Astrocyte (in vitro differentiated cells and primary cell): ENCODE results near the gene KDM1B. TPM values are rescaled to one million over a fixed set of nuclear protein-coding genes. Genes with fewer than 3 reads are reported as not detected.
A peak's percentile ranks its signal among the peaks of the same experiment; 100 is the strongest.

Experiments
- DNase-seq: peaks from one replicate; pipeline ENCODE4 v3.0.0-alpha.2; 2010; ENCODE audit warnings: low read depth
- FAIRE-seq: peaks from 2 replicates; lab custom pipeline; 2011; peaks lifted over from hg19 to GRCh38; lab: Jason Lieb, UNC
- H2AFZ ChIP-seq: 2 replicates; pipeline ENCODE4 v1.6.0; 2012; ENCODE audit warnings: low read depth, low read length, inconsistent platforms
- H3K27ac ChIP-seq: 2 replicates; pipeline ENCODE4 v1.5.1; 2011; ENCODE audit warnings: low read depth, low read length, inconsistent platforms
- H3K27me3 ChIP-seq: 2 replicates; pipeline ENCODE4 v1.6.0; 2011; ENCODE audit warnings: low read length, inconsistent platforms; ENCODE audit not compliant: insufficient read depth
- H3K36me3 ChIP-seq: 2 replicates; pipeline ENCODE4 v1.5.1; 2011; ENCODE audit warnings: low read length, inconsistent platforms; ENCODE audit not compliant: insufficient read depth
- H3K4me1 ChIP-seq: 2 replicates; pipeline ENCODE4 v1.5.1; 2011; ENCODE audit warnings: low read length, inconsistent platforms; ENCODE audit not compliant: insufficient read depth
- H3K4me2 ChIP-seq: 2 replicates; pipeline ENCODE4 v1.6.0; 2012; ENCODE audit warnings: low read length, inconsistent platforms
- H3K4me3 ChIP-seq: 2 replicates; pipeline ENCODE4 v1.5.1; 2011; ENCODE audit warnings: low read depth, mild to moderate bottlenecking, low read length, inconsistent platforms; ENCODE audit not compliant: insufficient read depth
- H3K79me2 ChIP-seq: 2 replicates; pipeline ENCODE4 v1.6.0; 2012; ENCODE audit warnings: mild to moderate bottlenecking, low read length, inconsistent platforms; ENCODE audit not compliant: insufficient read depth
- H3K9ac ChIP-seq: 2 replicates; pipeline ENCODE4 v1.6.0; 2012; ENCODE audit warnings: mild to moderate bottlenecking, low read length, inconsistent platforms
- H3K9me3 ChIP-seq: 2 replicates; pipeline ENCODE4 v1.5.1; 2012; ENCODE audit warnings: low read depth, mild to moderate bottlenecking, low read length, inconsistent platforms; ENCODE audit not compliant: insufficient read depth
- H4K20me1 ChIP-seq: 2 replicates; pipeline ENCODE4 v1.6.0; 2012; ENCODE audit warnings: low read length, inconsistent platforms; ENCODE audit not compliant: insufficient read depth
- H3K27ac Mint-ChIP-seq: one replicate; pipeline ENCODE4 v1.8.0; 2021; ENCODE audit warnings: mild to moderate bottlenecking, mixed read lengths; ENCODE audit not compliant: unreplicated experiment
- H3K27me3 Mint-ChIP-seq: one replicate; pipeline ENCODE4 v1.8.0; 2021; ENCODE audit warnings: low read depth, mixed read lengths; ENCODE audit not compliant: unreplicated experiment
- H3K36me3 Mint-ChIP-seq: one replicate; pipeline ENCODE4 v1.8.0; 2021; ENCODE audit warnings: low read depth, mixed read lengths; ENCODE audit not compliant: unreplicated experiment
- H3K4me1 Mint-ChIP-seq: one replicate; pipeline ENCODE4 v1.8.0; 2021; ENCODE audit warnings: low read depth, mixed read lengths; ENCODE audit not compliant: unreplicated experiment
- H3K4me3 Mint-ChIP-seq: one replicate; pipeline ENCODE4 v1.8.0; 2021; ENCODE audit warnings: mild to moderate bottlenecking, moderate library complexity, mixed read lengths; ENCODE audit not compliant: unreplicated experiment
- H3K9me3 Mint-ChIP-seq: one replicate; pipeline ENCODE4 v1.8.0; 2021; ENCODE audit warnings: mild to moderate bottlenecking, mixed read lengths; ENCODE audit not compliant: unreplicated experiment
- EZH2 ChIP-seq: IDR thresholded peaks from 2 replicates; pipeline ENCODE4 v1.6.1; 2012; ENCODE audit warnings: mild to moderate bottlenecking, low read length, inconsistent platforms; ENCODE audit not compliant: insufficient read depth
- total RNA-seq: library from RNA; stranded (reverse); gene quantifications from 2 replicates; pipeline ENCODE4 v1.2.1, GENCODE V29; 2021
- TF ChIP-seq, protein P1 (sequence below): IDR thresholded peaks from 2 replicates; pipeline ENCODE4 v1.5.1; 2011; ENCODE audit warnings: low read depth, mild to moderate bottlenecking, inconsistent platforms, low read length, moderate library complexity; ENCODE audit not compliant: insufficient read depth

Gene KDM1B
- total RNA-seq, 1 donor from 2014 or later = 16.5 TPM

- TF ChIP-seq, protein P1, sequence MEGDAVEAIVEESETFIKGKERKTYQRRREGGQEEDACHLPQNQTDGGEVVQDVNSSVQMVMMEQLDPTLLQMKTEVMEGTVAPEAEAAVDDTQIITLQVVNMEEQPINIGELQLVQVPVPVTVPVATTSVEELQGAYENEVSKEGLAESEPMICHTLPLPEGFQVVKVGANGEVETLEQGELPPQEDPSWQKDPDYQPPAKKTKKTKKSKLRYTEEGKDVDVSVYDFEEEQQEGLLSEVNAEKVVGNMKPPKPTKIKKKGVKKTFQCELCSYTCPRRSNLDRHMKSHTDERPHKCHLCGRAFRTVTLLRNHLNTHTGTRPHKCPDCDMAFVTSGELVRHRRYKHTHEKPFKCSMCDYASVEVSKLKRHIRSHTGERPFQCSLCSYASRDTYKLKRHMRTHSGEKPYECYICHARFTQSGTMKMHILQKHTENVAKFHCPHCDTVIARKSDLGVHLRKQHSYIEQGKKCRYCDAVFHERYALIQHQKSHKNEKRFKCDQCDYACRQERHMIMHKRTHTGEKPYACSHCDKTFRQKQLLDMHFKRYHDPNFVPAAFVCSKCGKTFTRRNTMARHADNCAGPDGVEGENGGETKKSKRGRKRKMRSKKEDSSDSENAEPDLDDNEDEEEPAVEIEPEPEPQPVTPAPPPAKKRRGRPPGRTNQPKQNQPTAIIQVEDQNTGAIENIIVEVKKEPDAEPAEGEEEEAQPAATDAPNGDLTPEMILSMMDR = no peak
- no peak for TF ChIP-seq EZH2
- Histone ChIP-seq H3K36me3 (no peaks in the 10 kb centered on the region), H3K27me3 (no peaks in the 10 kb centered on the region), H2AFZ (peak within 1 kb of the TSS; percentile 94), H4K20me1 (no peaks in the 10 kb centered on the region), H3K4me3 (peak within 1 kb of the TSS; percentile 97), H3K4me2 (peak within 1 kb of the TSS; percentile 86), H3K27ac (peak within 1 kb of the TSS; percentile 89), H3K79me2 (no peaks in the 10 kb centered on the region), H3K9ac (peak within 1 kb of the TSS; percentile 93), H3K9me3 (no peaks in the 10 kb centered on the region), H3K4me1 (peaks cover 23% of the 10 kb centered on the region)
- FAIRE-seq (no peak), DNase-seq (no peak)
- Mint-ChIP-seq H3K9me3 (no peaks in the 10 kb centered on the region), H3K27me3 (no peaks in the 10 kb centered on the region), H3K27ac (peak within 1 kb of the TSS; percentile 96), H3K4me3 (peak within 1 kb of the TSS; percentile 99), H3K36me3 (no peaks in the 10 kb centered on the region), H3K4me1 (peaks cover 6% of the 10 kb centered on the region)
Measured at GRCh38 chr6:18154507-18155149, 594 bp upstream of the KDM1B start, which contains the start of gene TPMT. TSS of gene TPMT (minus strand) at chr6:18155077. CDS start at chr6:18149127, 5,950 bp downstream.

- TF ChIP-seq, protein P1 = no peak
- no peak for TF ChIP-seq EZH2
- Histone ChIP-seq H3K4me3 (peak overlapping the region; percentile 87), H3K36me3 (no peaks in the 10 kb centered on the region), H3K9ac (peak overlapping the region; percentile 90), H3K27me3 (no peaks in the 10 kb centered on the region), H3K4me2 (peak overlapping the region; percentile 86), H3K27ac (peak overlapping the region; percentile 67), H3K4me1 (peaks cover 23% of the 10 kb centered on the region), H3K9me3 (no peaks in the 10 kb centered on the region), H4K20me1 (no peaks in the 10 kb centered on the region), H2AFZ (peak overlapping the region; percentile 94), H3K79me2 (no peaks in the 10 kb centered on the region)
- peak; percentile 31 for DNase-seq
- Mint-ChIP-seq H3K27me3 (no peaks in the 10 kb centered on the region), H3K4me1 (peaks cover 6% of the 10 kb centered on the region), H3K9me3 (no peaks in the 10 kb centered on the region), H3K36me3 (peaks cover 4% of the 10 kb centered on the region), H3K27ac (no peak overlapping the region), H3K4me3 (peak overlapping the region; percentile 87)
- FAIRE-seq = no peak
Measured at GRCh38 chr6:18155864-18156421, 721 bp downstream of the KDM1B start.

- no peak overlapping the region for H3K27ac ChIP-seq
- no peaks in the 10 kb centered on the region for H3K4me1 Mint-ChIP-seq
Measured at GRCh38 chr6:18160911-18161310, 5.7 kb downstream of the KDM1B start.

More at GRCh38 chr6:18160911-18161310, 5.7 kb downstream of the KDM1B start:
- H3K36me3 Mint-ChIP-seq = peaks cover 13% of the 10 kb centered on the region
- Histone ChIP-seq H4K20me1 (no peaks in the 10 kb centered on the region), H2AFZ (no peak overlapping the region), H3K9me3 (no peaks in the 10 kb centered on the region), H3K79me2 (no peaks in the 10 kb centered on the region), H3K36me3 (no peaks in the 10 kb centered on the region), H3K4me3 (no peak overlapping the region), H3K4me1 (peaks cover 5% of the 10 kb centered on the region), H3K9ac (no peak overlapping the region), H3K4me2 (no peak overlapping the region), H3K27me3 (no peaks in the 10 kb centered on the region)
- no peak overlapping the region for H3K27ac Mint-ChIP-seq
- H3K4me3 Mint-ChIP-seq = no peak overlapping the region
- DNase-seq = no peak
- FAIRE-seq = peak; percentile 29
- no peaks in the 10 kb centered on the region for H3K27me3 Mint-ChIP-seq
- H3K9me3 Mint-ChIP-seq = no peaks in the 10 kb centered on the region
- TF ChIP-seq EZH2 = no peak
- TF ChIP-seq, protein P1 = no peak
